Activated T-cell treated with anti-CD3 and anti-CD28 coated beads for 48 hours (primary cell): Measurements from ENCODE around the gene CSDE1.
A peak's percentile ranks its signal among the peaks of the same experiment; 100 is the strongest.

Experiments
- DNase-seq: peaks from one replicate; pipeline ENCODE4 v3.0.0-alpha.2; 2020; ENCODE audit warnings: low read depth

CSDE1 gene

GRCh38 chr1:114701931-114702330 is 55.9 kb downstream of the CSDE1 start:
- DNase-seq: no peak

- DNase-seq: no peak
Observed at GRCh38 chr1:114700036-114700600, 57.7 kb downstream of the CSDE1 start.

DNA sequence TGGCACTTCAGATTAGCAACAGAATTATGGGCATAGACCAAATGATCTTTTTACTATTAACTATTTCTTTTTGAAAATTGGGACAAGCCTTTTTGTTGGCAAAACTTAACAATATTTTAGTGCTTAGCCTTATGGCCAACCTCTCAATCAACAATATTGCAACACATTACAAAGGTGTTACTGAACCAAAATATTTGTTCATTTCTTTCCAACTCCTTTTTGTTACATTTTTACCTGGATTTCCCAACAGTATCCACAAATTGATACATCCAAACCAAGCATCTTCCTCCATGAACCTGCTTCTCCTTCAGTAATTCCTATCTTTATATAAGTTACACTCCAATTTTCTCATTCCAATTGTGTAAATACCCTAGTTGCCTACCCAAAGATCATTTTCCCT is 61.0 kb downstream of the CSDE1 start:
- DNase-seq: no peak

DNA sequence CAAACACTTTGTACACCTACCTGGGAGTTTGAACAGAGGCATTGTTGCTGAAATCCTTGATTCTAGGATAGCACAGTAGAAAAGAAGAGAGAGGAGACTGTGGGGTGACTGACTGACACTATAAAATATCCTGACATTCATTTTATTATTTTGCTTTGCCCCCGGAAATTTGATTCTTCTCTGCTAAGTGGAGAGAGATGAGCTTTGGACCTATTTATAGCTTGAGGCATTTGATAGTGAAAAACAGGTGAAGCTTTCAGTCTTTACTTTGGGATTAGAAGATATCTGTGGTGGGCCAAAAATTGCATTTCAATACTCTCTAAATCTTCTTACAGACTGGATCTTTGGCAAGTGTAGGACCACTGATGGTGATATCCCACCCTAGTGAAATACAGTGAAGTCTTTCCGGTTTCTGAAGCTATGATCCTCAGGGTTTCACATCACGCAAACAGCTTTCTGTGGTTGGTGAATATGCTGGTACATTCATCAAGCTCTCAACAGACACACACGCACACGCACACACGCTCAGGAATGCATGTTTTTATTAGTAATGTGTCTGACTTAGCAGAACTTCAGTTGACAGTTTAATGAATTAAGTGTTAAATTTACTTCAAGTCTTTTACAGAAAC is 62.2 kb downstream of the CSDE1 start, which contains the start of gene AMPD1:
Gene AMPD1 (minus strand): TSS at position 117 of the 629 bp plus-strand sequence. CDS start 75 bp downstream, at position 42.
- no peak for DNase-seq

DNA sequence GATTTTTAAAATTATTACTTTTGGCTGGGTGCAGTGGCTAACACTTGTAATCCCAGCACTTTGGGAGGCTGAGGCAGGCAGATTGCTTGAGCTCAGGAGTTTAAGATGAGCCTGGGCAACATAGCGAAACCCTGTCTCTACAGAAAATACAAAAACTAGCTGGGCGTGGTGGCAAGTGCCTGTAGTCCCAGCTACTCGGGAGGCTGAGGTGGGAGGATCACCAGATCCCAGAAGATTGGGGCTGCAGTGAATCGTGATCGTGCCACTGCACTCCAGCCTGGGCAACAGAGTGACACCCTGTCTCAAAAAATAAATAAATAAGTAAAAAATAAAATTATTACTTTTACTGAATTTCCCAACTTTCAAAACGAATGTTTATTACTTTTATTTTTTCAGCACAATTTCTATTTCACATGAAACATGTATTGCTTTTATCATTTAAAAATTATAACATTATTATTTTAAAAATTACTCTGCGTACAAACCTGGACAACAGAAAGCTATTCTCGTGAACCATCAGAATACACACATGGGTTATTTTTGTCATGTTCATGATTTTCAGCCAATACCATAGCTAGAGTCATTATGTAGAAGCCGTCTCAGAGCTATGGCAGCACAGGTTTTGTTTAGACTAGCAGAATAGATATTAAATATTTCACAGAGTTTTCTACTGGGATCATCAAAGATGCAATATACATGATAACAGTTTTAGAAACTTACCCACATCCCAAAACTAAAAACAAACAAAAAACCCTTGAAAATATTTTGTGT is 63.1 kb downstream of the CSDE1 start:
- DNase-seq: no peak

DNA sequence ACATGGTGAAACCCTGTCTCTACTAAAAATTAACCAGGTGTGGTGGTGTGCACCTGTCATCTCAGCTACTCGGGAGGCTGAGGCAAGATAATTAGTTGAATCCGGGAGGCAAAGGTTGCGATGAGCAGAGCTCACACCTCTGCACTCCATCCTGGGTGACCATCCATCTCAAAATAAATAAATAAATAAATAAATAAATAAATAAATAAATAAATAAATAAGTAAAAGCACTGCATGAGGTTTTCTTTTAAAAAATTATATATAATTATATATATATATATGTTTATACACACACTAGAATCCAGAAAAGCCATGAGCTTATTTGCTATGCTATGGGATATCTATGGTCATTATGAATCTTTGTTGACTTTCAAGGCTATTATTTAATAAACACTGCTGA is 64.8 kb downstream of the CSDE1 start:
- DNase-seq: no peak

GRCh38 chr1:114691061-114691460 is 66.7 kb downstream of the CSDE1 start:
- no peak for DNase-seq

- no peak for DNase-seq
Observed at GRCh38 chr1:114690148-114690547, 67.6 kb downstream of the CSDE1 start.

DNA sequence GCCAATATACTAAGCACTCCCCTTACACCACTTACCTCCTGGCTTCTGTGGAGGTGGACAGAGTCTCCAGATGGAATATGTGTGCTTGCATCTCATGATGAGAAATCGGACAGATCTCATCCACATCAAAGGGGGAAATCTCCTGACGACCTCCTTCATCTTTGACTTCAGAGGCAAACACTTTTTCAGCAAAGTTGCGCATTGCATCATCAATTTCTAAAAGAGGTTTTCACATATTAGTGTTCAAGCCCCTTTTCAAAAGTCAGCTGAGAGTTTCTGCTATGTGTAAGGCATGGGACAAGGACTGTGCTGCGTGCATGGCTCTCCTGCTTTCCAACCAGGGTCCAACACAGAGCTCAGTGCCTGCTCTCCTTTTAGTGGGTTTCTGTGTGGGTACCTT is 69.3 kb downstream of the CSDE1 start:
- no peak for DNase-seq

GRCh38 chr1:114685851-114686250 is 71.9 kb downstream of the CSDE1 start:
- DNase-seq: no peak

DNA sequence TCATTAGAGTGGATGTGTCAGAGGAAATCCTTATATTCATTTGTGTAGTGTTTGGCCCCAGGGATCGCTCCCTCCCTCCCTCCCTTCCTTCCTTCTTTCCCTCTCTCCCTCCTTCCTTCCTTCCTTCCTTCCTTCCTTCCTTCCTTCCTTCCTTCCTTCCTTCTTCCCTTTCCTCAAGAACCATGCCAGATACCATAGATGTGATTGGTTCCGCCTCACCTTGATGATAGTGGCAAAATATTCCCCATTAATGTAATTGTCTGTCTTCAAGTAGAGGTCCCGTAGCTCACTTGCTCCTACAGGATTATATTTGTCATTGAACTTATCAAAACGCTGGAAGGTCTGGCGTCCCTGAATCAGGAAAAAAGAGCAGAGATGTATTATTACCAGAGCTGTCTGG is 80.1 kb downstream of the CSDE1 start:
- DNase-seq: no peak

- DNase-seq: no peak
Observed at GRCh38 chr1:114676115-114676514, 81.7 kb downstream of the CSDE1 start.

DNA sequence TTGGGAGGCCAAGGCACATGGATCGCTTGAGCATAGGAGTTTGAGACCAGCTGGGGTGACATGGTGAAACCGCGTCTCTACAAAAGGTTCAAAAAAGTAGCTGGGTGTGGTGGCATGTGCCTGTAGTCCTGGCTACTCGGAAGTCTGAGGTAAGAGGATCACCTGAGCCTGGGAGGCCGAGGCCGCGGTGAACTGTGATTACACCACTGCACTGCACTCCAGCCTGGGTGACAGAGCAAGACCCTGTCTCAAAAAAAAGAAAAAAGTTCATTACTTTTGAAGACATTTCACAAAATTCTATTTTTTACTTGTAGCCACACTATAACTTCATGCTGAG is 85.9 kb downstream of the CSDE1 start:
- DNase-seq: no peak

DNA sequence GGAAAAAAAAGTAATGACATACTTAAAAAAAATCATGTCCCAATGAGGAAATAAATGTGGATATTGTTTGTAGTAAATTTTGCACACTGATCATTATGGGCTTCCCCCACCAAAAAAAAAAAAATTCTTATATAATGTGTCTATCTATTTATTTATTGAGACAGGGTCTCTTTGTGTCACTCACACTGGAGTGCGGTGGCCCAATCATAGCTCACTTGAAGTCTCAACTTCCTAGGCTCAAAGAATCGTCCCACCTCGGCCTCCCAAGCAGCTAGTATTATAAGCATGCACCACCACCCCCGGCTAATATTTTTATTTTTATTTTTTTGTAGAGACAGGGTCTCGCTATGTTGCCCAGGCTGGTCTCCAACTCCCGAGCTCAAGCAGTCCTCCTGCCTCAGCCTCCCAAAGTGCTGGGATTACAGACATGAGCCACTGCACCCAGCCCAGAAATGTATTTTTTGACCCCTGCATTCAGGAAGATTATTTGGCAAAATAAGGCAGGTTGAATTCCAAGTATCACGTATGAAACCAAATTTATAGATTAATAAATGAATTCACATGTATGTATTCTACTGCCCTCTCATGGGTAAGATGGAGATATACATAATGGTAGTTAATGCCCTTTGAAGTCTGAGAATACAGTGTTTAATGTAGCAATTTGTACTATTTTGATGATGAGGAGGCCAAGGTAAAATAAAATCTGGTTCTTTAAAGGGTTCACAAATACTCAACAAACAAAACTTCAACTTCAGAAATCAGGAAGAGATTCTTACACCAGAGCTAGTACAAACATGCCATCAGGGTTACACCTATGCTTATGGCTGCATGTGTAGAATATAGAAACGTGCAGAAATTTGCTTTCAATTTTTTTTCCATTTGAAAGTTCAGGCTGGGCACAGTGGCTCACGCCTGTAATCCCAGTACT is 86.5 kb downstream of the CSDE1 start:
- no peak for DNase-seq

DNA sequence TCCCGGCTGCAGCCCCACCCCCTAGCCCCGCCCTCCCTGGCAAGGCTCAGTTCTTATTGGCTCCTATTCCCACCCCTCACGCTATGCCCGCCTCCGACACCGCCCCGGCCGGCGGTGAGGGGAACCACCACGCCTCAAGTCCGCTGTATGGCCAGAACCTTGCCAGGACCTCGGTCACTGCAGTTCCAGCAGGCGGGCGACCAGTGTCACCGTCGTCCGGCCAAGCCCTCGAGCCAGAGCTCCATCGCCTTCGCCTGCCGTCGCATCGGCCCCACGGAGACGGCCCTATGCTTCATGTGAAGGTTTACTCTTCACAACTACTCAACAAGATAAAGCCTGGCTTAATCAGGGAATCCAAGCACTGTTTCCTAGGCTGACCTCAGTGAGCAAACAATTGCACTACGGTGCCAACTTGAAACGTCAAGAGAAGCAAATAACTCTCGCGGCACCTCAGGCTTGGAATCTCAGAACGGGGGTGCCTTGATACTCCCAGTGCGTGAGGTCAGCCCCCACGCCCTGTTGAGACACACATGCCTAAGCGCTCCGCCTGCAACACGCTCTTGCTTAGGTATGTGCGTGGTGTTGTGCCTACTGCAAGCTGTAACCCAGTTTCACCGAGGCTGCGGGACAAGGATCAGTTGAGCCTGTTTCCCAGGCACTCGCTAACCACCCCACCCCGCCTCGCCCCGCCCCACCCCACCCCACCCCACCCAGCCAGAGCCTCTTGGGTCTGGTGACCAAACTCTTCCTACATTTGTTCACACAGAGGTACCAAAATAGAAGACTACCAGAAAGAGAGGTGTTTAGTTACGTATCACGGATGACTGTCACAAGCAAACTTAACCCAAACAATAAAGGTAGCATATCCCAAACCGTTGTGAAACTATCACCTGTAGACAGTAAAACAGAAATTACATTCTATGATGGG is 87.4 kb downstream of the CSDE1 start:
- peak; percentile 81 for DNase-seq

DNA sequence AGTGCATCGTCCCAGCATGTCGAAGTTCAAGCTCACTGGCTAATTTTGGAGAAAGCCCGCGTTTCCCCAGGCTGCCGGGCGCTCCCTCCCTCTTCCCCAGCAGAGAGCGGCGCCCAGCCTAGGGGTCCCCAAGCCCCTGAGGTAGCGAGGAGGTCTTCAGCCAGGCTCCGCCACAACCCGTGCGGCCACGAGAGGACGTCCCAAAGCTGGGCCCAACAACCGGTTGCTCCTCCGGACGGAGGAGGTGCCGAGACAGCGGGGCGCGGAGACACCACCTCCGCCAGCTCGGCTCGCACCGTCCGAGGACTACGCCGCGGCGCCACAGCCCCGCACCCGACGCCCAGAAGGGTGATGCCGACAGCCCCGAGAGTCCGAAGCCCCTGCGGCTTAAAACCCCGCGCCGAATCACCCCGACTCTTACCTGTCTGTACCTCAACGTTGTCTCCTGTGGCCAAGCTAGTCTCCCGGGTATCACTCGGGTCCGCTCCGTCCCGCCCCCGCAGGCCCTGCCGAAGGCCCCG is 88.2 kb downstream of the CSDE1 start, which contains the start of gene DENND2C:
Gene DENND2C (minus strand): TSS at position 488 of the 521 bp plus-strand sequence. CDS start 44,065 bp downstream, outside the sequence.
- no peak for DNase-seq

GRCh38 chr1:114668784-114669561 is 88.8 kb downstream of the CSDE1 start:
- no peak for DNase-seq

DNA sequence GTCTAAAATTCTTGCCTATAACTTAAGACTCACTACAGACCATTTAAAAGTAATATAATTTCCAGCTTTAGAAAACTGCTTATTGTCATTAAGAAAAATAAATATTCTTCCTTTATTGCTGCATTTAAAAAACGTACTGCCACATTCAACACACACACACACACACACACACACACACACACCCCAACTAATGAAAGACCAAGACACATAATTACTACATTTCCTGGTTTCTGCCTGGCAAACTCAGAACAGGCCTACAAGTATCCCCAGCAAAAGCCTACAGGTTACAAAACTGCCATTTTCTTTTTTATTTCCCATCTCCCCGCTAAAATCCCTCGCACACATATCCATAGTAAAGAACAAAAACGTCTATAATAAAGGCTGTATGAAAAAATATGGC is 89.4 kb downstream of the CSDE1 start:
- no peak for DNase-seq

GRCh38 chr1:114666954-114667353 is 90.8 kb downstream of the CSDE1 start:
- no peak for DNase-seq
